ENCODE data around the gene CALM1.

The CALM1 gene

GRCh38 chr14:90373887-90374286, 22.9 kb upstream of the CALM1 start:
- Histone ChIP-seq H3K27me3 (replicated peaks; ENCODE audit: control insufficient read depth, insufficient read depth, low read length) (no peaks in the 10 kb centered on the region), H3K4me3 (replicated peaks; ENCODE audit: low read depth, low read length) (no peak overlapping the region), H3K36me3 (ENCODE audit: control insufficient read depth, insufficient read depth, low read length) (no peaks in the 10 kb centered on the region)
- DNase-seq (ENCODE audit: extremely low read depth, insufficient read length), result no peak
- TF ChIP-seq CTCF (IDR thresholded peaks at IDR 0.05; ENCODE audit: insufficient read depth, low read length, poor library complexity, severe bottlenecking), result no peak

GRCh38 chr14:90374813-90375212, 22.0 kb upstream of the CALM1 start:
- no peak for DNase-seq (ENCODE audit: extremely low read depth, insufficient read length)
- H3K27me3 ChIP-seq (replicated peaks; ENCODE audit: control insufficient read depth, insufficient read depth, low read length), result no peaks in the 10 kb centered on the region
- H3K4me3 ChIP-seq (replicated peaks; ENCODE audit: low read depth, low read length), result no peak overlapping the region
- no peaks in the 10 kb centered on the region for H3K36me3 ChIP-seq (ENCODE audit: control insufficient read depth, insufficient read depth, low read length)
- no peak for TF ChIP-seq CTCF (IDR thresholded peaks at IDR 0.05; ENCODE audit: insufficient read depth, low read length, poor library complexity, severe bottlenecking)

- no peak for TF ChIP-seq CTCF (IDR thresholded peaks at IDR 0.05; ENCODE audit: insufficient read depth, low read length, poor library complexity, severe bottlenecking)
- no peaks in the 10 kb centered on the region for H3K27me3 ChIP-seq (replicated peaks; ENCODE audit: control insufficient read depth, insufficient read depth, low read length)
- H3K4me3 ChIP-seq (replicated peaks; ENCODE audit: low read depth, low read length), result no peak overlapping the region
- no peak for DNase-seq (ENCODE audit: extremely low read depth, insufficient read length)
- no peaks in the 10 kb centered on the region for H3K36me3 ChIP-seq (ENCODE audit: control insufficient read depth, insufficient read depth, low read length)
Measured at GRCh38 chr14:90375934-90376333, 20.9 kb upstream of the CALM1 start.

GRCh38 chr14:90378249-90378648, 18.6 kb upstream of the CALM1 start:
- no peak for TF ChIP-seq CTCF (IDR thresholded peaks at IDR 0.05; ENCODE audit: insufficient read depth, low read length, poor library complexity, severe bottlenecking)
- H3K36me3 ChIP-seq (ENCODE audit: control insufficient read depth, insufficient read depth, low read length), result no peaks in the 10 kb centered on the region
- H3K27me3 ChIP-seq (replicated peaks; ENCODE audit: control insufficient read depth, insufficient read depth, low read length), result no peaks in the 10 kb centered on the region
- H3K4me3 ChIP-seq (replicated peaks; ENCODE audit: low read depth, low read length), result no peak overlapping the region
- no peak for DNase-seq (ENCODE audit: extremely low read depth, insufficient read length)

GRCh38 chr14:90379106-90379505, 17.7 kb upstream of the CALM1 start:
- Histone ChIP-seq H3K4me3 (replicated peaks; ENCODE audit: low read depth, low read length) (no peak overlapping the region), H3K27me3 (replicated peaks; ENCODE audit: control insufficient read depth, insufficient read depth, low read length) (no peaks in the 10 kb centered on the region), H3K36me3 (ENCODE audit: control insufficient read depth, insufficient read depth, low read length) (no peaks in the 10 kb centered on the region)
- no peak for TF ChIP-seq CTCF (IDR thresholded peaks at IDR 0.05; ENCODE audit: insufficient read depth, low read length, poor library complexity, severe bottlenecking)
- DNase-seq (ENCODE audit: extremely low read depth, insufficient read length), result no peak

Data from GM06990 (cell line).